Measurements from ENCODE around the gene PRKCA. TPM values are rescaled to one million over a fixed set of nuclear protein-coding genes. Genes with fewer than 3 reads are reported as not detected.

The PRKCA gene
- total RNA-seq, 1 donor from 2014 or later = 5.4 TPM

DNA sequence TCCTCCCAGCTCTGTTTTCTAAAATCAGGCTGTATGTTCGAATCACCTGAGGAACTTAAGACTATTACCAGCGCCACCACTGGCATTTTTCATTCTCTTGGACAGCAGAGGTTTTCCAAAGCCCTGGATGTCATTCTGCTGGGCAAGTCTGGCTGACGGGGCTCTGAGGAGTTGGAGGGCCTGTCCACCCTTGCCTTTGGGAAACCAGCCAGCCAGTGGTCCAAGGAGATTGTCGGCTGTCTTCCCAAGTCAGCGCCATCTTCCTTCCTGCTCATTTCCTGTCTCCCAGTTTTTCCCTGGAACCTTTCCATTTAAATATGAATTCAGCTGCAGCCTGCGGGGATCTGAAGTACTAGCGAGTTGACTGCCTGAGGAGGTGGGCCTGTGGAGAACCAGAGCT, 258.3 kb downstream of the PRKCA start:
- ATAC-seq (ENCODE audit: poor library complexity) = no peak
- no peak for DNase-seq
- intact Hi-C loops (cut with DNase I) = no loop called here

- DNase-seq = no peak
- intact Hi-C loops (cut with DNase I) = no loop called here
Observed at GRCh38 chr17:66562119-66562518, 259.7 kb downstream of the PRKCA start.

GRCh38 chr17:66564992-66565465, 262.6 kb downstream of the PRKCA start:
- intact Hi-C loops (cut with DNase I) = loop anchor here (5.0 kb wide), 1 partner anchor 308 kb away; no protein-coding TSS in a partner anchor
- DNase-seq = no peak
- no peak for ATAC-seq (ENCODE audit: poor library complexity)

More at GRCh38 chr17:66562119-66562518, 259.7 kb downstream of the PRKCA start:
- no peak for ATAC-seq (ENCODE audit: poor library complexity)

GRCh38 chr17:66567234-66568170, 265.1 kb downstream of the PRKCA start:
- ATAC-seq (ENCODE audit: poor library complexity) = peak; percentile 80
- intact Hi-C loops (cut with DNase I) = loop anchor here (5.0 kb wide), 1 partner anchor 310 kb away; no protein-coding TSS in a partner anchor
- DNase-seq = peak; percentile 82

DNA sequence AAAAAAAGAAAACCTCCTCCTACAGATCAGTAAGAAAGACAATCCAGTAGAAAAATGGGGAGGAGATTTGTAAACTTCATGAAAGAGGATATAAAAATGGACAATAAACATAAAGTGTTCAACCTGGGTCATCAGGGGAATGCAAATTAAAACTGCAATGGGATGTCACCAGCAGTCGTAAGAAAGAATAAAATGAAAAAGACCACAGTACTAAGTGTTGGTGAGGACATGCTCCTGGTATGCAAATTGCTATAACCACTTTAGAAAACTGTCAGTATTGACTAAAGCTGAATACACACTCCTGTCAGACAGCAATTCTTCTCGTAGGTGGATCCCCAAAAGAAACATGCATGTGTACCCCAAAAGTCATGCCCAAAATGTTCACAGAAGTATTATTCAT, 267.2 kb downstream of the PRKCA start:
- ATAC-seq (ENCODE audit: poor library complexity) (no peak), DNase-seq (no peak)
- intact Hi-C loops (cut with DNase I) = loop anchor here (5.0 kb wide), 1 partner anchor 312 kb away; no protein-coding TSS in a partner anchor

DNA sequence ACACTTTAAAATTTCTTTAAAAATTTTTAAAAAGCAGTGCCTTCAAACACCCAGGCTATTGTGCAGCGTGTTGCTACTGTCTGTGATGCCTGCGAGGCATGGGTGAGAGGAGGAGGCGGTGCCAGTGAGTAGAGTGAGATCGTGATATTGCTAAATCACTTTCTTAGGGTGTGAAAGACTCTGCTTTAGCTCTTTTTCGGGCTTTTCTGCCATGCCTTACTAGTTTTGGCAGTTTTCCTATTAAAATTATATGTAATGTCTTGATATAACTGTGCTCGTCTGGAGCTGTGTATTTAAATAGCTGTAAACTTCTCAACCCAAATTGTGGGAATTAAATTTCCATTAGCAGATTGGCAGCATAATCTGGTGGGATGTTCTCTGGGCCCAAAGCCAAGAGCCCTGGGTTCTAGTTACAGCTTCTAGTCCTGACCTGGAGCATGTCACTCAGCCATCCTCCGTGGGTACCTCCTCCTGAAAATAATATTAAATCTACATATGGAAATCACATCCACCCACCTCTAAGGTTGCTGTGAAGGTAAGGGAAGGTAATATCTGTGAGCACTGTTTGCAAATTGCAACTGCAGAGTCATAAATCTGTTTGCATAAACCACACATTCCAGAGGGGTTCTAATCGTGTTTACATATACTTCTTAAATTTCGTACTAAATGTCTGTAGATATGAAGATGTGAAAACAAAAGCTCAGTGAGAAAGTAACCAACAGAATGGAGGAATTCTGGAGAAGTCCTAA, 268.2 kb downstream of the PRKCA start:
- intact Hi-C loops (cut with DNase I) = no loop called here
- DNase-seq (no peak), ATAC-seq (ENCODE audit: poor library complexity) (no peak)

DNA sequence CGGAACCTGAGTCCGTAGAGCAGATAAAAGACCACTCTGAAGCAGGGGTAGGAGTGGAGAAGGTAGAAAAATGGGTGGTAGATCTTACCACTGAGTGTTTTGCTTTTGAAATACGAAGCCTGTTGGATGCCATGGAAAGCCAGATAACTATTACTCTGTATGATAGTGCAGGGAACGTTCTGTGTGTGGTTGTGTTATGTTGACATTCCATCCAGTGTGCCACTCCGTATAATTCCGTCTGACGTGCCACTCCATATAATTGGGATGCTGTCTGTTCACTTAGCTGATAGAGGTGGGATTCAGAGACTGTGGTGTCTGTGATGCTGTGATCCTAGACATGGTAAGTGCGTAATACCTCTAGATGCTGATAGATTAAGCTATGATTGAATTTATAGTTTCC, 269.3 kb downstream of the PRKCA start:
- DNase-seq (no peak), ATAC-seq (ENCODE audit: poor library complexity) (no peak)
- intact Hi-C loops (cut with DNase I) = no loop called here

- no peak for DNase-seq
- no peak for ATAC-seq (ENCODE audit: poor library complexity)
- intact Hi-C loops (cut with DNase I) = no loop called here
Observed at GRCh38 chr17:66573078-66573477, 270.7 kb downstream of the PRKCA start.

- intact Hi-C loops (cut with DNase I) = no loop called here
- no peak for DNase-seq
- ATAC-seq (ENCODE audit: poor library complexity) = no peak
Observed at GRCh38 chr17:66574123-66574522, 271.7 kb downstream of the PRKCA start.

GRCh38 chr17:66576473-66576872, 274.1 kb downstream of the PRKCA start:
- DNase-seq = no peak
- ATAC-seq (ENCODE audit: poor library complexity) = no peak
- intact Hi-C loops (cut with DNase I) = no loop called here

- DNase-seq (no peak), ATAC-seq (ENCODE audit: poor library complexity) (no peak)
- intact Hi-C loops (cut with DNase I) = no loop called here
Observed at GRCh38 chr17:66577041-66577440, 274.6 kb downstream of the PRKCA start.

GRCh38 chr17:66578781-66579489, 276.5 kb downstream of the PRKCA start:
- ATAC-seq (ENCODE audit: poor library complexity) = no peak
- intact Hi-C loops (cut with DNase I) = no loop called here

DNA sequence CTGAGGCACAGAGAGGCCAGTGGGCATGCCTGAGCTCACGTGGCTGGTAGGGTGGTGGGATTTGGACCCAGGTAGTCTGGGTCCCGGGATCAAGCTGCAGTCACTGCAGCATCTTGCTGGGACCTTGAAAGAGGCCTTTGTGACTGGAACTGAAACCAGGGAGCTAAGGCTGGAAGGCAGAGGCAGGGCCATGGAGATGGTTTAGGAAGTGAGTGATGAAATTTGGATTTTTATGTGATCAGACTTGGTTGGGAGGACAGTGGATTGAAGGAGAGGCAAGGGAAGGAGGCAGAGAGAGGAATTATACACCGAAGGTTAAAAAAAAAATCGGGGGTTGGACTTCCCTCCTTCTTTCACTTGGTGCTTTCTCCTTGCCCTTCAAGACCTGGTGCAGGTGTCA, 277.1 kb downstream of the PRKCA start:
- intact Hi-C loops (cut with DNase I) = no loop called here
- ATAC-seq (ENCODE audit: poor library complexity) (no peak), DNase-seq (no peak)

More at GRCh38 chr17:66578781-66579489, 276.5 kb downstream of the PRKCA start:
- DNase-seq = no peak

- ATAC-seq (ENCODE audit: poor library complexity) (peak; percentile 57), DNase-seq (peak; percentile 54)
- intact Hi-C loops (cut with DNase I) = no loop called here
Observed at GRCh38 chr17:66580184-66580955, 278.0 kb downstream of the PRKCA start.

GRCh38 chr17:66580956-66581391, 278.6 kb downstream of the PRKCA start:
- intact Hi-C loops (cut with DNase I) = no loop called here
- DNase-seq (no peak), ATAC-seq (ENCODE audit: poor library complexity) (no peak)

DNA sequence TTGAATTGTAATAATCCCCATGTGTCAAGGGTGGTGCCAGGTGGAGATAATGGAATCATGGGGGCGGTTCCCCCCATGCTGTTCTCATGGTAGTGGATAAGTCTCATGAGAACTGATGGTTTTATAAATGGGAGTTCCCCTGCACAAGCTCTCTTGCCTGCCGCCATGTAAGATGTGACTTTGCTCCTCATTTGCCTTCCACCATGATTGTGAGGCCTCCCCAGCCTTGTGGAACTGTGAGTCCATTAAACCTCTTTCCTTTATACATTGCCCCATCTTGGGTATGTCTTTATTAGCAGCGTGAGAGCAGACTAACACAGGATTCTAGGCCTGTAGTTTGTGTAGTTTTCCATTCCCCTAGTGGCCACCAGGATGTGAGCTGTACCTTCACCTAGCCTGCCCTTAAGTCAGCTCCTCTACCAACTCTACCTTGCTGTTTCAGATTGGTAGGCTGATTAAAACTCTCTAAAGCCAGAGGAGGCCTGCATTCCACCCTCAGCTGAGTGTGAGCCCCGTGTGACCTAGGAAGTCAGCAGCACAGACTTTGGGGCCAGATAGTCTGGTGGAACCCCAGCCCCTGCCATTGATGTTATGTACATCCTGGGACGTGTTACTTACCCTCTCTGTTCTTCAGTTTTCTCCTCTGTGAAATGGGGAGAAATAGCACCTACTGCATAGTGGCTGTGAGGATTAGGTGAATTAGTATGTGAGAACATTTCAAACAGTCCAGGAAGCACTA, 280.1 kb downstream of the PRKCA start:
- intact Hi-C loops (cut with DNase I) = no loop called here
- ATAC-seq (ENCODE audit: poor library complexity) = no peak
- no peak for DNase-seq

DNA sequence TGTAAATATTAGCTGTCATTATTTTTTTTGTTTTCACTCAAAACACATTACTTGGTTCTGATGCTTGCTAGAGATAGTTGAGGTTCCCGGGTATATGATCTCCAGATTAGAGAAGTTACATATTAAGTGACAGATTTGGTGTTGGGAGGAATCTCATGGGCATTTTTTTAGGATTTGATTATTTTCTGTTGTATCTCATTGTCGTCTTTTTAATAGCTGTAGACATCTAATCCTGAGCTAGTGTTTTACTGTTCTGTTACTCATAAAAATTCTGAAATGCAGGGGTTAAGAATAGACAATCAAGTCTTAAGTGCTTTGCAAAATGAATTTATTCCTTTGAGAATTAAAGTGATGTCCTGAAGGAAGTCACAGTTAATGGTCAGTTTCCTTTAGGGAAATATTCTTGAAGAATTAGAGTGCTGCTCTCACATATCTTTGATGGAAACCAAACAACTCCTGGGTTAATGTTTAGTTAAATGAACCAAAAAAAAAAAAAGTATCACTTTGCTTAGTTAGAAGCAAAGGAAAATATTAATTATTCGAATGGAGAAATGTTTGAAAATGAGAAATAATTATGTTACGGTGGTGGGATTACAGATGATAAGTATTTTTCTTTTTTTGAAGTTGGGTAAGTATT, 280.8 kb downstream of the PRKCA start:
- no peak for ATAC-seq (ENCODE audit: poor library complexity)
- DNase-seq = no peak
- intact Hi-C loops (cut with DNase I) = no loop called here
